PC-3 (cell line): ENCODE measurements around the gene KIF6.

Experiments
- CTCF ChIP-seq: fragments of 300-600 bp; sonication (generic); conservative IDR thresholded peaks from 2 replicates; pipeline ENCODE4 v1.5.1; 2017; ENCODE audit warnings: antibody characterized with exemption, low read depth, mild to moderate bottlenecking, low read length
- EZH2 ChIP-seq: fragments of 300-600 bp; sonication (generic); IDR thresholded peaks from one replicate; pipeline ENCODE4 v1.6.1; 2017; ENCODE audit warnings: antibody characterized with exemption, mild to moderate bottlenecking, low read length; ENCODE audit not compliant: unreplicated experiment

- TF ChIP-seq EZH2 (no peak), CTCF (no peak)
Measured at GRCh38 chr6:39646751-39647420, 78.3 kb downstream of the KIF6 start.
